Endothelial cell of umbilical vein (primary cell): ENCODE data around the gene WDR11.

ENCODE experiments used
- CTCF ChIP-seq, 2 donors: IDR thresholded peaks; 1 replicate in 1 of 2; 2 replicates in 1 of 2; pipeline ENCODE4 v1.5.1; 2011; ENCODE audit warnings: low read length in 2 of 2, mild to moderate bottlenecking in 2 of 2, moderate library complexity in 2 of 2, control low read depth in 1 of 2, inconsistent platforms in 1 of 2, low read depth in 1 of 2; ENCODE audit not compliant: insufficient read depth in 1 of 2; ENCODE audit errors: extremely low read depth in 1 of 2
- FOS ChIP-seq: IDR thresholded peaks from 2 replicates; pipeline ENCODE4 v1.6.1; 2011; ENCODE audit warnings: mild to moderate bottlenecking, low read length, moderate library complexity, borderline replicate concordance; ENCODE audit not compliant: insufficient read depth
- MAX ChIP-seq: IDR thresholded peaks from 2 replicates; pipeline ENCODE4 v1.6.1; 2011; ENCODE audit not compliant: insufficient read depth, insufficient read length
- MYC ChIP-seq: IDR thresholded peaks from one replicate; pipeline ENCODE4 v1.6.1; 2011; ENCODE audit warnings: mild to moderate bottlenecking, low read depth, low read length
- POLR2A ChIP-seq: IDR thresholded peaks from 2 replicates; pipeline ENCODE4 v1.6.1; 2012; ENCODE audit warnings: low read depth, mild to moderate bottlenecking, control low read depth, low read length
- POLR2AphosphoS5 ChIP-seq: IDR thresholded peaks from 2 replicates; pipeline ENCODE4 v1.6.1; 2012; ENCODE audit warnings: low read depth, mild to moderate bottlenecking, control low read depth, low read length, moderate library complexity; ENCODE audit not compliant: insufficient read depth

- no peak for TF ChIP-seq CTCF (IDR thresholded peaks at IDR 0.05; ENCODE audit: extremely low read depth in 1 of 2, insufficient read depth in 1 of 2, low read depth in 1 of 2, low read length in 2 of 2)
- no peak for TF ChIP-seq POLR2A
- no peak for TF ChIP-seq POLR2AphosphoS5
- no peak for TF ChIP-seq FOS
- TF ChIP-seq MAX: no peak
- TF ChIP-seq MYC: no peak
These were observed 87.7 kb downstream of the WDR11 start for GRCh38 chr10:120938822-120939221.
